ENCODE measurements around the gene SF3B2.
A peak's percentile ranks its signal among the peaks of the same experiment; 100 is the strongest.
"Not testable (repeated sequence)": the region's sequence is repeated elsewhere in the genome, so short reads cannot be mapped to it uniquely, and the experiment has no call there.

Gene SF3B2

DNA sequence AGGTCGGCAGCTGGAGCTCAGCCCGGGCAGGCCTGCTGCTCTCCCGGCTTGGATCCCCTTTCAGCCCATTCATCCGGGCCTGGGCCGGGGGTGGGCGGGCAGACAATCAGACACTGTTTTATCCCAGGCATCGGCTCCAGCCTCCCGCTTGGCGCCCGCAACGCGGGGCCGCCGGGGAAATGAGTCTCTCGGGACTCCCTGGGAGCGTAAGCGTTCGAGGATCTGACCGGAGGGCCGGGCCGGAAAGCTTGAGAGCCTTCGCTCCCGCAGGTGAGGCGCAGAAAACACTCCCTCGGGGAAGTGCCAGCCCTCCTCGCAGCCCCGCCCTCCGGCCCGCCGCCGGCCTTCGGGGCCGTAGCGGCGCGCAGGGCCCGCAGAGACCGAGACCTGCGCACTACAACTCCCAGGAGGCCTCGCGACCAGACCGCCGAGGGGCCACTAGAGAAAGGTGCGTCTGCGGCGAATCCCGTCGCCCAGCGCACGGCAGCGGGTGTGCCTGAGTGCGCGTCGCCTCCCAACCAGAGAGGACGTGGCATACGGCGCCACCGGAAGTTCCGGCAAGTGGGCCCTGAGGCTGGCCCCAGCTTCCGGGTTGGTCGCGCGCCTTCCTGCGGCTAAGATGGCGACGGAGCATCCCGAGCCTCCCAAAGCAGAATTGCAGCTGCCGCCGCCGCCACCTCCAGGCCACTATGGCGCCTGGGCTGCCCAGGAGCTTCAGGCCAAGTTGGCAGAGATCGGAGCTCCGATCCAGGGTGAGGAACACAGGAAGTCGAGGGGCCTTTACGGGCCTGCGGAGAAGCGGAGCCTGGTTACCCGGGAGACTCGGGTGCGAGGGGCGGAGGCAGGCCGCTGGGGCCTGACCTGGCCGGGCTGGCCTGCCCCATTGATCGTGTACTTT lies at the start of gene SF3B2:
Gene SF3B2 (plus strand): TSS at position 599 of the 898 bp plus-strand sequence. CDS start 21 bp downstream, at position 620.
- DNase-seq = peak; percentile 74 to 99 (median 96)

- DNase-seq = peak in 2 of 14 donors; percentile 68 to 71
Measured at GRCh38 chr11:66002648-66003225, 49.4 kb upstream of the SF3B2 start.

DNA sequence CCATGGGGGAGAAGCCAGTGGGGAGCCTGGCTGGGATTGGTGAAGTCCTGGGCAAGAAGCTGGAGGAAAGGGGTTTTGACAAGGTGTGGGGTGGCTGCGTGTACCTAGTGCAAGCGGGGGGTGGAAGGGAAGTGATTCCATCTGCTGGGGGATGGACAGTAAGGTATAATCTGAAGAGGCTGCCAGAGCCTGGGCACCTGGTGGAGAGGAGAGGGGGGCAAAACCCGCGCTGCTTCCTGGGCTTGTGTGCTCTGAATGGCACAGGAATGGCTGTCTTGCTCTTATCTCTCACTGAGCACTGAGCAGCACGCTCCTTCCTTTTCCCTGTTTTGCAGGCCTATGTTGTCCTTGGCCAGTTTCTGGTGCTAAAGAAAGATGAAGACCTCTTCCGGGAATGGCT lies 48.9 kb upstream of the SF3B2 start:
- DNase-seq = no peak

DNA sequence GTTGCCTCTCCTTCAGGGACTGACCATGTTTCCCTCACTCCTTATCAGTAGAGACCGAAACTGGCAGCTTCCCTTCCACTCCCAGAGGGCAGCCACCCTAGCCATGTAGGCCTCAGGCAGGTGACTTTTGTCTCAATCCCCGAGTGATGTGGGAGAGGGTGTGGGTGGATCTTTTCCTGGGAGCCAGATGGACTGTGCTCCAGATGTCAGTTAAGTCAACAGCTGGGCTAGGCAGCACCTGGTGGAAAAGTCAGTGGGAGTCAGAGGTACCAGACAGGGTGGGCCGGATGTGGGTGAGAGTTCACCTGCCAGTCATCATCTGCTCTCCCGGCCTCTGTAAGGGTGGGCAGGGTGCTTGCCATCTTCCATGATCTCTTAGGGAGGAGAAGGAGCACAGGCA lies 48.0 kb upstream of the SF3B2 start:
- DNase-seq = no peak

DNA sequence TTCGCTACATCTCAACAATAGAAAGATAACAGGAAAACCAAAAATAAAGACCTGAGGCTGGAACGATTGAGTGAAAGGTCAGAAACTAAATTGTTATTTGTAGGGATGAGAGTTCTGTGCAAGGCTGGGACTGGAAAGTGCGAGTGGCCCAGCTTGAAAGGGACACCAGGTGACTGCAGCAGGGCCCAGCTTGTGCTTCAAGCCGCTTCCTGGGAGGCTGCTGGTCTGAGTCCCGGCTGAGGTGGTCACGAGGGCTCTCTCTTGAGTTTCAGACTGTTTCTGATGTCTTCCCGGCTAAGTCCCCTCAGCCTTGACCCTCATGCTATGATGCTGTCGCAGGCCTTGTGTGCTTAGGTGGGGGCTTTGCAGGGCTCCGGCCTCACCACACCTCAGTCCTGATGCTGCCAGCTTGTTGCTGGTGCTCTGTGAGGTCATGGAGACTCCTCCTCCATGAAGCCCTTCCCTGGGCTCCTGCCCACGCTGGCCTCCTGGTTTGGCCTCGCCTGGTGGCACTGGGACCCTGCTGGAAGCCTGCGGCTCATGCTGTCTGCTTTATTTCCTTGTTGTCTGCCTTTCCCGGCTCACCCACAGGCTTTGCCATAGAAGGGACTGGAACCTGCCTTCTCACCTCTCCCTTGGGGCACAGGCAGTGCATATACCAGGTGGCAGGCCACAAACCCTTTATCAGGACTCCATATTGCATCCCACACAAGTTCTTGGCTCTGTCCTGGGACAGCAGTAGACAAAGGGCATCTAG lies 45.9 kb upstream of the SF3B2 start:
- DNase-seq = no peak

GRCh38 chr11:66006891-66007176 lies 45.3 kb upstream of the SF3B2 start:
- no peak for DNase-seq

DNA sequence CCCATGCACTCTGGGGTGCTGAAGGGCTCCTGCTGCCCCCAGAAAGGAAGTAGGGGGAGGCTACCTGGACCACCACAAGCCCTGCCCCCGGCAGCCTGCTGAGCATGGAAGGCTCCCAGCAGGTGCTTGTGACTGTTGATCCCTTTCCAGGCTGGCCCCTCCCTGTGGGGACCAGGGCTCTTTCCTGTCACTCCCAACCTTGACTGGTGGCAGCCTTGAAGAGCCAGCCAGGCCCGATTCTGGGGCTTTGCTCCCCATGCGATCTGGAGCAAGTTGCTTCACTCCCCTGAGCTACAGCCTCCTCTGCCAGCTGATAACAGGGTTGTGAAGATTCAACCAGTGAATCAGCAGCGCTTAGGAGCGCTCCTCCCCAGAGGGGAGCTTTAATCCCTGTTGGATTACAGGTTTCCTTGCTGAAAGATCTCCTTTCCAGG lies 44.9 kb upstream of the SF3B2 start:
- DNase-seq = no peak

DNA sequence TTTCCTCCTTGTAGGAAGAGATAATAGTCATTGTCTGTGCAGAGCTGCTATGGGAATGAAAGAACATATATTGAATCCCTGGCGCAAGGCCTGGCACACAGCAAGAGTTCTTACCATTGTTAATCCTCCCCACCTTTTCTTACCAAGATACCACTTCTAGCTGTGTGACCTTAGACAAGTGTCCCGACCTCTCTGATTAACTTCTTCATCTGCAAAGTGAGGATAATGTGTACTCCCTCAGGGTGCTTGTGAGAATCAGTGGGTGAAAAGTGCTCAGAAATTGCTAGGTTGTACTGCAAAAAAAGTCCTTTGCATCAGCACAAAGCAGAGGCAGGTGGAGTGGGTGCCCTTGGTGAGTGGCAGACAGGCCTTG lies 44.1 kb upstream of the SF3B2 start:
- no peak for DNase-seq

- DNase-seq = no peak
Measured at GRCh38 chr11:66008468-66009101, 43.6 kb upstream of the SF3B2 start.

GRCh38 chr11:66010036-66010435 lies 42.1 kb upstream of the SF3B2 start:
- DNase-seq = not testable (repeated sequence)

- DNase-seq = no peak
Measured at GRCh38 chr11:66011239-66011784, 40.9 kb upstream of the SF3B2 start.

DNA sequence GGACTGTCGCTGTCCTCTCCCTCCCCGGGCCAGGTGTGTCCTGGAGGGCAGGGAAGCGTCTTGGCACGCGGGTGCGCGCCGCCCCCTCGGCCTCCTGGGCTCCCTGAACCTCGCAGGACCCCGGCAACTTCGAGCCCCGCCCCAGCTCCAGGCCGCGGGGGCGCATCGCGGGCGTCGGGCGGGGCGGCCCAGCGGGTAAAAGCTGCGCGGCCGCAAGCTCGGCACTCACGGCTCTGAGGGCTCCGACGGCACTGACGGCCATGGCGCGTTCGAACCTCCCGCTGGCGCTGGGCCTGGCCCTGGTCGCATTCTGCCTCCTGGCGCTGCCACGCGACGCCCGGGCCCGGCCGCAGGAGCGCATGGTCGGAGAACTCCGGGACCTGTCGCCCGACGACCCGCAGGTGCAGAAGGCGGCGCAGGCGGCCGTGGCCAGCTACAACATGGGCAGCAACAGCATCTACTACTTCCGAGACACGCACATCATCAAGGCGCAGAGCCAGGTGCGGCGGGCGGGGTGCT lies 40.3 kb upstream of the SF3B2 start, which contains the start of gene CST6:
Gene CST6 (plus strand): TSS at position 224 of the 519 bp plus-strand sequence. CDS start 37 bp downstream, at position 261.
- DNase-seq = no peak

DNA sequence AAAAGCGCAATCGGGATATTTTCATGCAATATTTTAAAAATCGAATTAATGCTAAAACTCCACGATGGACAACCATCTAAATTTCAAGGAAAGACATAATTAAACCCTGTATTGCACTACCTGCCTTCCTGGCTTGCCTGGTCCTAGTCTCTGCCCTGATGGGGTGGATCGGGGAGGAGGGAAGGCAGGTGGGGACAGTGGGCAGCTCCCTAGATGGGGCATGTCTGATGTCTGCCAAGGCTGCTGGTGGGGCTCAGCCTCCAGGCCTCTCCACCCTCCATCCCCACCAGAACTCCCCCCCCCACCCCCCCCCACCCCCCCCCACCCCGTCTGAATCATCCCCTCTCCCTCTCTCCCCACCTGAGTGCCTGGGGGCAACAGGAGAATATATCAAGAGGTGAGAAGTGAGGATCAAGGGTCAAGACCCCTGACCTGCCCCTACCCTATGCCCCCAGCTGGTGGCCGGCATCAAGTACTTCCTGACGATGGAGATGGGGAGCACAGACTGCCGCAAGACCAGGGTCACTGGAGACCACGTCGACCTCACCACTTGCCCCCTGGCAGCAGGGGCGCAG lies 39.7 kb upstream of the SF3B2 start:
- DNase-seq = no peak

- DNase-seq = peak in 1 of 14 donors; percentile 16
Measured at GRCh38 chr11:66012946-66013761, 39.0 kb upstream of the SF3B2 start.

GRCh38 chr11:66013762-66014100 lies 38.4 kb upstream of the SF3B2 start:
- DNase-seq = no peak

DNA sequence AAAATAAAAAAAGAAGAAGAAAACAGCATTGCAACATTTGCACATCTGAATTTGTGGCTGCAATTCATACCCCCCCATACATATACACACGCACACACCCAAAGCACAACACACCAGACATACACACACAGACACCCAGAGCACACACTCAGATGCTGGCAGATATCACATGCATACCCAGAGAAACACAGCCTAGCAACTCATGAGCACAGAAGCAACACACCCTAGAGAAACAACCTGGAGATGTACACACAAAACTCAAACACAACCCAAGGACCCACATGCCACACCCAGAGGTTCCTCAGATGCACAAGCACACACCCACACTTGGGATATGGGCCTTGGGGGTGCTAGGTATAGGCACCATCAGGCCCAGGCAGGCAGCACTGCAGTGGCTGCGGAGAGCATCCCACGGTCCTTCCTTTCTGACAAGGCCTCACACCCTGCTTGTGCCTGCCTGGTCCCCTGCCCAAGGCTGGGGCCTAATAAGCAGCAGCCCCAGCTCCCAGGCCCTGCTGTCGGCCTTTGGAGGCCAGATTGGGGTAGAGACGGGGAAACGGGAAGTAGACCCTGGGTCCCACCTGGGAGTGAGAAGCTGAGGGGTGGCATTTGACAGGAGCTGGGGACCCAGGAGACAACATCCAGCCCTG lies 37.2 kb upstream of the SF3B2 start:
- DNase-seq = no peak

- DNase-seq = peak in 1 of 14 donors; percentile 24
Measured at GRCh38 chr11:66015454-66015881, 36.7 kb upstream of the SF3B2 start.

DNA sequence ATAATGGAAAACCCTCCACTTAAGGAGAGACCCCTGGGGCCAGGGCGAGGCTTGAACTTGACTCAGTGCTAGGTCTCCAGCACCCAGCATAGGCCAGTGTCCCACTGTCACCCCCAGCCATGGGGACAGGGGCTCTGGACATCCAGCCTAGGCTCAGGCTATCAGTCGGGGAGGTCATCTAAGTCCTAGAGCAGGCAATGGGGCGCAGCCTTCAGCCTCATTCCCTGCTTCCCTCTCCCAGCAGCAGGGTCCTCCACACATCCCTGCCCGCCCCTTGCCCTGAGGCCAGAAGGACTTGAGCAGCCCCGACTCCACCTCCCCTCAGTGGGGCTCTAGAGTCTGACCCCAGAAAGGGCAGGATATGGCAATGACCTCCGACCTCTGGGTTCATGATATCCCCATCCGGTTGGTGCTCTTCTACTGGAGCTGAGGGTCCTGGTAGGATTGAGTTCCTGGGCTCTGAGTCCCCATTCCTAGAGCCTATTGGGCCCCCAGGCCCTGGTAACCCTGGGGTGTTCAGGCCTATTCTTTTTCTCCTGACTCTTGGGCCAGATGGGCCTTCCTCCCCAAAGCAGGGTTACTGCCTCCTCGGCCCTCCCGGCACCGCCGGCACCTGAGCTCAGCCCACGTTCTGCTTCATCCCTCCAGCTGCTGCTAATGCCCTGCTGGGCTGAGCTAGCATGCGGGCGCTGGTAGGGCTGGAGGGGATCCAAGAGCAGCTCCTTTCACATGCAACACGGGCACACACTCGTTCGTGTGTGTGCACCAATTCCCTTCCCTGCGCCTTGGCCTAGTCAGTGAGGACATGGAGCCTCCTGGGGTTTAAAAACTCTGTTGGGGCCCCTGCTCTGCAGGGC lies 36.0 kb upstream of the SF3B2 start:
- DNase-seq = no peak

DNA sequence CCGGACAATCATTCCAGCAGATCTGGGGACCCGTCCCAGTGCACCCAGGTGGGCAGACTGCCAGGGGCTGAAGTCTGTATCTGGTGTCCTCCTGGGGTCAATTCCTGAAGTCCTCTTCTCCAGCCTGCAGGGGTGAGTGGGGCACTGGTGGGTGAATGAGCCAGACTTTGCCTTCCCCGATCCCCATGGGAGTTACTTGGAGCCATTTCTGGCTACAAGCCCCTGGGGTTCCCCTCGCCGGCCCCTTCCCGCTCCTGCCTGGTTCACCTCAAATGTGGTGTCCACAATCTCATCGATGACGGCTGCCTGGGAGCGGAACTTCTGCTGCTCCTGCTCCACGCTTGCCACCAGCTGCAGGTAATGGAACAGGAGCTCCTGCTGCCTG lies 35.4 kb upstream of the SF3B2 start:
- DNase-seq = no peak

GRCh38 chr11:66017321-66017720 lies 34.8 kb upstream of the SF3B2 start:
- DNase-seq = no peak
